ENCODE results near the gene ZNF292. TPM values are rescaled to one million over a fixed set of nuclear protein-coding genes. Genes with fewer than 3 reads are reported as not detected.
"Not testable (repeated sequence)": the region's sequence is repeated elsewhere in the genome, so short reads cannot be mapped to it uniquely, and the experiment has no call there.

Gene ZNF292
- total and polyA plus RNA-seq, 2 donors (not counting 1 experiment from before 2014, with no cell fraction given): 14.3 to 23.6 TPM

DNA sequence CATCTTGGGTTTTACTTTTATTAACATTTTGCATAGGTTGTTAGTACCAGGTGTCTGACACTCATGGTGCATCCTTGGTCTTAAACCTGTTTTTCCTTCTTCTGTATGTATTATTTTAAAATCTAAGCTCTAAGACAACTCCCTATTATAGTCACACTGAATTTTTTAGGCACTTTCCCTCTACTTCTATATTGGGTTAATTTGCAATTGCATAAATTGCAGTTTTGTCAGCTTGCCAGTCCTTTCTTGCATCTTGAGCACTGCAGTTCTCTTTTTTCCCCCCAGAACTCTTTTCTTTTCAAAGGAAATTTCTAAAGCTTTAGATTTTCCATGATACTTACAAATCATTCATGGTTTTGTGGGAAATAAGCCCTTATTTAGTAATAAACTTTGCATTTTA lies 70.6 kb downstream of the ZNF292 start:
- H3K9ac ChIP-seq (ENCODE audit: insufficient read depth, low read length): no peak overlapping the region
- no peak overlapping the region for H3K27ac ChIP-seq (ENCODE audit: insufficient read depth, low read length)
- H3K36me3 ChIP-seq (ENCODE audit: control insufficient read depth, insufficient read depth, low read length): no peaks in the 10 kb centered on the region
- TF ChIP-seq, protein P1, sequence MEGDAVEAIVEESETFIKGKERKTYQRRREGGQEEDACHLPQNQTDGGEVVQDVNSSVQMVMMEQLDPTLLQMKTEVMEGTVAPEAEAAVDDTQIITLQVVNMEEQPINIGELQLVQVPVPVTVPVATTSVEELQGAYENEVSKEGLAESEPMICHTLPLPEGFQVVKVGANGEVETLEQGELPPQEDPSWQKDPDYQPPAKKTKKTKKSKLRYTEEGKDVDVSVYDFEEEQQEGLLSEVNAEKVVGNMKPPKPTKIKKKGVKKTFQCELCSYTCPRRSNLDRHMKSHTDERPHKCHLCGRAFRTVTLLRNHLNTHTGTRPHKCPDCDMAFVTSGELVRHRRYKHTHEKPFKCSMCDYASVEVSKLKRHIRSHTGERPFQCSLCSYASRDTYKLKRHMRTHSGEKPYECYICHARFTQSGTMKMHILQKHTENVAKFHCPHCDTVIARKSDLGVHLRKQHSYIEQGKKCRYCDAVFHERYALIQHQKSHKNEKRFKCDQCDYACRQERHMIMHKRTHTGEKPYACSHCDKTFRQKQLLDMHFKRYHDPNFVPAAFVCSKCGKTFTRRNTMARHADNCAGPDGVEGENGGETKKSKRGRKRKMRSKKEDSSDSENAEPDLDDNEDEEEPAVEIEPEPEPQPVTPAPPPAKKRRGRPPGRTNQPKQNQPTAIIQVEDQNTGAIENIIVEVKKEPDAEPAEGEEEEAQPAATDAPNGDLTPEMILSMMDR (conservative IDR thresholded peaks at IDR 0.05 in 1 of 2, IDR thresholded peaks at IDR 0.05 in 1 of 2; ENCODE audit: low read depth in 1 of 2, low read length in 2 of 2): no peak
- no peak for TF ChIP-seq EZH2 (IDR thresholded peaks at IDR 0.05; ENCODE audit: low read length, missing control alignments)
- H3K9me3 ChIP-seq (ENCODE audit: control insufficient read depth, insufficient read depth, low read depth, low read length): no peaks in the 10 kb centered on the region
- H3K27me3 ChIP-seq (ENCODE audit: control insufficient read depth, insufficient read depth, low read length): no peaks in the 10 kb centered on the region
- no peaks in the 10 kb centered on the region for H3K4me1 ChIP-seq (ENCODE audit: control insufficient read depth, extremely low read depth, insufficient read depth, low read length)
- no peaks in the 10 kb centered on the region for H4K20me1 ChIP-seq (ENCODE audit: control insufficient read depth, extremely low read depth, insufficient read depth, low read length)
- H2AFZ ChIP-seq (ENCODE audit: low read length): no peak overlapping the region
- DNase-seq (ENCODE audit: low read depth in 2 of 2): no peak
- no peak overlapping the region for H3K4me2 ChIP-seq (ENCODE audit: extremely low read depth, insufficient read depth, low read length)
- no peaks in the 10 kb centered on the region for H3K79me2 ChIP-seq (ENCODE audit: control insufficient read depth, insufficient read depth, low read length)
- H3K4me3 ChIP-seq (replicated peaks in 1 of 4; ENCODE audit: control extremely low read depth in 1 of 4, insufficient read depth in 1 of 4, low read depth in 3 of 4, low read length in 4 of 4): no peak overlapping the region

DNA sequence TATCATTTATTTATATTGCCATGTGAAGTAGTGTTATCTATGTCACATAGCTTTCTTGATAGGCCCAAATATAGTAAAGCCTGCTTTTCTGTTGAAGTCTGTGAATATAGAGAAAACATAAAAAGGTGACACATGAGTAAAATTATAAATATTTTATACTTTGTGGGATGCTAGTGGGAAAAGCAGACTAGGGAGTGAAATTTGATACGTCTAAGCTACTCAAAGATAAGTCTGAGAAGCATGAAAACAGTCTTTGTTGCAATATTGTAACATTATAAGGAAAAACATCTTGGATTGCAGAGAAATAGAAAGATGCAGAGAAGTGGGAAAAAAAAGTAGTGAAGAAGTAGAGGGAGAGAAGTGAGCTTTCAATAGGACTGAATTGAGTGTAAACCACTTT lies 75.4 kb downstream of the ZNF292 start:
- Histone ChIP-seq H3K4me1 (ENCODE audit: control insufficient read depth, extremely low read depth, insufficient read depth, low read length) (no peaks in the 10 kb centered on the region), H3K9me3 (ENCODE audit: control insufficient read depth, insufficient read depth, low read depth, low read length) (no peaks in the 10 kb centered on the region), H3K27me3 (ENCODE audit: control insufficient read depth, insufficient read depth, low read length) (no peaks in the 10 kb centered on the region), H3K4me3 (replicated peaks in 1 of 4; ENCODE audit: control extremely low read depth in 1 of 4, insufficient read depth in 1 of 4, low read depth in 3 of 4, low read length in 4 of 4) (no peak overlapping the region), H3K79me2 (ENCODE audit: control insufficient read depth, insufficient read depth, low read length) (no peaks in the 10 kb centered on the region), H3K27ac (ENCODE audit: insufficient read depth, low read length) (no peak overlapping the region), H3K4me2 (ENCODE audit: extremely low read depth, insufficient read depth, low read length) (no peak overlapping the region), H3K36me3 (ENCODE audit: control insufficient read depth, insufficient read depth, low read length) (no peaks in the 10 kb centered on the region), H4K20me1 (ENCODE audit: control insufficient read depth, extremely low read depth, insufficient read depth, low read length) (no peaks in the 10 kb centered on the region), H3K9ac (ENCODE audit: insufficient read depth, low read length) (no peak overlapping the region), H2AFZ (ENCODE audit: low read length) (no peak overlapping the region)
- TF ChIP-seq, protein P1 (conservative IDR thresholded peaks at IDR 0.05 in 1 of 2, IDR thresholded peaks at IDR 0.05 in 1 of 2; ENCODE audit: low read depth in 1 of 2, low read length in 2 of 2): no peak
- TF ChIP-seq EZH2 (IDR thresholded peaks at IDR 0.05; ENCODE audit: low read length, missing control alignments): no peak
- peak in 1 of 2 donors; percentile 6 for DNase-seq (ENCODE audit: low read depth in 2 of 2)

DNA sequence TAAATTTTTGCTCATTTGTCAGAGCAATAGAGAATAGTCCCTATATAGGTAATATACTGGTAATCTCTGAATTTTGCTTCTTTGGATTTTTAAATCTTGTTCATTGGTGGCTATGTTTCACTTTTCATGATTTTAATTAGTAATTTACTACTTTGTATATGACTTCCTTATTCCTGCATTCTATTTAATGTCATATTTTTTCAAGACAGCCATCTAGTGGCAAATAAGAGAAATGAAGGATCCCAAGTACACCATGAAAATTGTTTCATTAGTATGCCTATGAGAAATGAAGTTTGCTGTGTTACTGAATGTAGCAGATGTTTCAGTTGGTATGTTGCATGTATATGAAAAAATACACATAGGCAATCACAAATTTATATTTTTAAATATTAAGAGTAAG lies 82.4 kb downstream of the ZNF292 start:
- Histone ChIP-seq H2AFZ (ENCODE audit: low read length) (no peak overlapping the region), H3K36me3 (ENCODE audit: control insufficient read depth, insufficient read depth, low read length) (no peaks in the 10 kb centered on the region), H3K27me3 (ENCODE audit: control insufficient read depth, insufficient read depth, low read length) (no peaks in the 10 kb centered on the region), H3K27ac (ENCODE audit: insufficient read depth, low read length) (no peak overlapping the region), H3K4me3 (replicated peaks in 1 of 4; ENCODE audit: control extremely low read depth in 1 of 4, insufficient read depth in 1 of 4, low read depth in 3 of 4, low read length in 4 of 4) (no peak overlapping the region), H3K9me3 (ENCODE audit: control insufficient read depth, insufficient read depth, low read depth, low read length) (no peaks in the 10 kb centered on the region), H4K20me1 (ENCODE audit: control insufficient read depth, extremely low read depth, insufficient read depth, low read length) (no peaks in the 10 kb centered on the region), H3K9ac (ENCODE audit: insufficient read depth, low read length) (no peak overlapping the region), H3K4me1 (ENCODE audit: control insufficient read depth, extremely low read depth, insufficient read depth, low read length) (no peaks in the 10 kb centered on the region), H3K79me2 (ENCODE audit: control insufficient read depth, insufficient read depth, low read length) (no peaks in the 10 kb centered on the region), H3K4me2 (ENCODE audit: extremely low read depth, insufficient read depth, low read length) (no peak overlapping the region)
- no peak for TF ChIP-seq EZH2 (IDR thresholded peaks at IDR 0.05; ENCODE audit: low read length, missing control alignments)
- TF ChIP-seq, protein P1 (conservative IDR thresholded peaks at IDR 0.05 in 1 of 2, IDR thresholded peaks at IDR 0.05 in 1 of 2; ENCODE audit: low read depth in 1 of 2, low read length in 2 of 2): peak; percentile 17 to 42
- peak; percentile 28 to 50 for DNase-seq (ENCODE audit: low read depth in 2 of 2)

DNA sequence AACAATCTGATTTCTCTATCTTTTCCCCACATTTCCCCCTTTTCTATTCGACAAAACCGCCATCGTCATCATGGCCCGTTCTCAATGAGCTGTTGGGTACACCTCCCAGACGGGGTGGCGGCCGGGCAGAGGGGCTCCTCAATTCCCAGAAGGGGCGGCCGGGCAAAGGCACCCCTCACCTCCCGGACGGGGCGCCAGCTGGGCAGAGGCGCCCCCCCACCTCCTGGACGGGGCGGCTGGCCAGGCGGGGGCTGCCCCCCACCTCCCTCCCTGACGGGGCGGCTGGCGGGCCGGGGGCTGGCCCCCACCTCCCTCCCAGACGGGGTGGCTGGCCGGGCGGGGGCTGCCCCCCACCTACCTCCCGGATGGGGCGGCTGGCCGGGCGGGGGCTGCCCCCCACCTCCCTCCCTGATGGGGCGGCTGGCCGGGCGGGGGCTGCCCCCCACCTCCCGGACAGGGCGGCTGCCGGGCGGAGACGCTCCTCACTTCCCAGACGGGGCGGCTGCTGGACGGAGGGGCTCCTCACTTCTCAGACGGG lies 83.8 kb downstream of the ZNF292 start:
- H3K4me2 ChIP-seq (ENCODE audit: extremely low read depth, insufficient read depth, low read length); H3K9ac ChIP-seq (ENCODE audit: insufficient read depth, low read length); H4K20me1 ChIP-seq (ENCODE audit: control insufficient read depth, extremely low read depth, insufficient read depth, low read length); H3K27ac ChIP-seq (ENCODE audit: insufficient read depth, low read length); H3K36me3 ChIP-seq (ENCODE audit: control insufficient read depth, insufficient read depth, low read length); H3K79me2 ChIP-seq (ENCODE audit: control insufficient read depth, insufficient read depth, low read length); H2AFZ ChIP-seq (ENCODE audit: low read length); H3K4me3 ChIP-seq (replicated peaks in 1 of 4; ENCODE audit: control extremely low read depth in 1 of 4, insufficient read depth in 1 of 4, low read depth in 3 of 4, low read length in 4 of 4); H3K27me3 ChIP-seq (ENCODE audit: control insufficient read depth, insufficient read depth, low read length); DNase-seq (ENCODE audit: low read depth in 2 of 2); H3K9me3 ChIP-seq (ENCODE audit: control insufficient read depth, insufficient read depth, low read depth, low read length); H3K4me1 ChIP-seq (ENCODE audit: control insufficient read depth, extremely low read depth, insufficient read depth, low read length): not testable (repeated sequence)
